Fibroblast of mammary gland (primary cell): ENCODE measurements around the gene FAM228B.

Source experiments
- DNase-seq: peaks from one replicate; pipeline ENCODE4 v3.0.0-alpha.2; 2010; ENCODE audit warnings: low read depth
- H3K4me3 ChIP-seq: 2 replicates; pipeline ENCODE4 v1.5.1; 2011; ENCODE audit warnings: low read depth, mild to moderate bottlenecking, low read length, moderate library complexity; ENCODE audit not compliant: control insufficient read depth
- TF ChIP-seq, protein P1 (sequence below): conservative IDR thresholded peaks from 2 replicates; pipeline ENCODE4 v1.5.1; 2011; ENCODE audit warnings: low read depth, low read length, inconsistent platforms; ENCODE audit not compliant: control insufficient read depth, insufficient read depth

The FAM228B gene

GRCh38 chr2:24123195-24123921 lies at the start of gene FAM228B, which contains the start of gene PFN4:
TSS of gene FAM228B (plus strand) at chr2:24123469. CDS start at chr2:24124362, 893 bp downstream.
TSS of gene PFN4 (minus strand) at chr2:24123334. CDS start at chr2:24122535, 799 bp downstream.
- DNase-seq, result peak; percentile 69
- TF ChIP-seq, protein P1, sequence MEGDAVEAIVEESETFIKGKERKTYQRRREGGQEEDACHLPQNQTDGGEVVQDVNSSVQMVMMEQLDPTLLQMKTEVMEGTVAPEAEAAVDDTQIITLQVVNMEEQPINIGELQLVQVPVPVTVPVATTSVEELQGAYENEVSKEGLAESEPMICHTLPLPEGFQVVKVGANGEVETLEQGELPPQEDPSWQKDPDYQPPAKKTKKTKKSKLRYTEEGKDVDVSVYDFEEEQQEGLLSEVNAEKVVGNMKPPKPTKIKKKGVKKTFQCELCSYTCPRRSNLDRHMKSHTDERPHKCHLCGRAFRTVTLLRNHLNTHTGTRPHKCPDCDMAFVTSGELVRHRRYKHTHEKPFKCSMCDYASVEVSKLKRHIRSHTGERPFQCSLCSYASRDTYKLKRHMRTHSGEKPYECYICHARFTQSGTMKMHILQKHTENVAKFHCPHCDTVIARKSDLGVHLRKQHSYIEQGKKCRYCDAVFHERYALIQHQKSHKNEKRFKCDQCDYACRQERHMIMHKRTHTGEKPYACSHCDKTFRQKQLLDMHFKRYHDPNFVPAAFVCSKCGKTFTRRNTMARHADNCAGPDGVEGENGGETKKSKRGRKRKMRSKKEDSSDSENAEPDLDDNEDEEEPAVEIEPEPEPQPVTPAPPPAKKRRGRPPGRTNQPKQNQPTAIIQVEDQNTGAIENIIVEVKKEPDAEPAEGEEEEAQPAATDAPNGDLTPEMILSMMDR, result no peak
- peak within 1 kb of the TSS; percentile 80 for H3K4me3 ChIP-seq

- TF ChIP-seq, protein P1, result no peak
- no peak overlapping the region for H3K4me3 ChIP-seq
- DNase-seq, result no peak
Observed at GRCh38 chr2:24073816-24074215, 49.5 kb upstream of the FAM228B start.

DNA sequence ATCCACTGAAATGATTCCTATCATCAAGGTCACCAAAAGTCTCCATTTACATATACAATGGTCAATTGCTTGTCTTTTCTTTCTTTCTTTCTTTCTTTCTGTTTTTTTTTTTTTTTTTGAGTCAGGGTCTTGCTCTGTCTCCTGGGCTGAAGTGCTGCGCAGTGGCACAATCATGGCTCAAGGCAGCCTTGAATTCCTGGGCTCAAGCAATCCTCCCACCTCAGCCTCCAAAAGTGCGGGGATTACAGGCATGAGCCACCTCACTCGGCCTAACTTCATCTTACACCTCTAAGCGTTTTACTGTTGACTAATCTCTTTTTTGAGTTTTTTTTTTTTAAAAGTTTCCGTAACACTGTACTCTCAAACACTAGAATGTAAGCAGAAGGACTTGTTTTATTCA lies 48.0 kb upstream of the FAM228B start:
- TF ChIP-seq, protein P1, result no peak
- DNase-seq, result no peak
- H3K4me3 ChIP-seq, result peak overlapping the region; percentile 99

GRCh38 chr2:24075915-24076848 lies 47.1 kb upstream of the FAM228B start, which contains the start of gene SF3B6:
TSS of gene SF3B6 (minus strand) at chr2:24076326. CDS start at chr2:24076229, 97 bp downstream.
- TF ChIP-seq, protein P1, result no peak
- H3K4me3 ChIP-seq, result peak within 1 kb of the TSS; percentile 99
- peak; percentile 98 for DNase-seq

DNA sequence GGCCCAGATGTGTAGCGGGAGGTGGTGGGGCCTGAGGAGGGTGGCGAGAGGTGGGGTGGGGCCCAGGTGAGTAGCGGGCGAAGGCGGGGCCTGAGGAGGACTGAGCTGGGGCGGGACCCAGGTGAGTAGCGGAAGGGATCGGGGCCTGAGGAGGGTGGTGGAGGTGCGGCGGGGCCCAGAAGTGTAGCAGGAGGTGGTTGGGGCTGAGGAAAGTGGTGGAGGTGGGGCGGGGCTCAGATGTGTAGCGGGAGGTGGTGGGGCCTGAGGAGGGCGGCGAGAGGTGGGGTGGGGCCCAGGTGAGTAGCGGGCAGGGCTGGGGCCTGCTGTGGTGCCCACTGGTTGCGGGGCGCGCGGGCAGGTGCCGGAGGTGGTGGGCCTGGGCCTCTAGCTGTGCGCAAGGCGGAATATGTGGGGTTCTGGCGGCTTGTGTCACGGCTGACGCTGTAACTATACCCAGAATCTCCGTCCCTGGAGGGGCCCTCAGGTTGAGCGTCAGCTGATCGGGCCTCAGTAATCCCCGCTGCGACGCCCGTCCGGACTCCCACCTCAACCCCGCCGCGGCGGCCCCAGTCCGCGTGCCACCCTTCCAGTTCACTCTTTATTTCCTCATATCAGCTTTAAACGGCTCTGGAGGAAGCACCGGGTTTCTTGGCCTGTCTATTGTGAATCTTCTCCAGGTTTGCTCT lies 46.3 kb upstream of the FAM228B start:
- DNase-seq, result peak; percentile 13
- TF ChIP-seq, protein P1, result no peak
- H3K4me3 ChIP-seq, result peak overlapping the region; percentile 99

- no peak for DNase-seq
- TF ChIP-seq, protein P1, result no peak
- H3K4me3 ChIP-seq, result peak overlapping the region; percentile 99
Observed at GRCh38 chr2:24077535-24077877, 45.8 kb upstream of the FAM228B start.
